OCI-LY3 (cell line): ENCODE results near the gene ANTXR2.

ENCODE experiments used
- H2AFZ ChIP-seq: fragments of 200-600, 300-600 bp; shearing (Covaris generic); 2 replicates; pipeline ENCODE4 v1.6.0; 2014; ENCODE audit warnings: antibody characterized with exemption, low read depth, low read length
- H3K27ac ChIP-seq: fragments of 200-600, 300-600 bp; sonication (generic); 2 replicates; pipeline ENCODE4 v1.5.1; 2014; ENCODE audit warnings: mild to moderate bottlenecking, low read length, moderate library complexity, mixed read lengths
- H3K27me3 ChIP-seq: fragments of 200-600, 300-600 bp; sonication (generic); 2 replicates; pipeline ENCODE4 v1.6.1; 2014; ENCODE audit warnings: low read depth, low read length, mixed read lengths
- H3K36me3 ChIP-seq: fragments of 200-600, 300-600 bp; sonication (generic); replicated peaks from 2 replicates; pipeline ENCODE3; 2014; ENCODE audit warnings: low read depth, low read length, mixed read lengths
- H3K4me1 ChIP-seq: fragments of 300-600, 200-600 bp; sonication (generic); 2 replicates; pipeline ENCODE4 v1.6.1; 2014; ENCODE audit warnings: low read length, mixed read lengths
- H3K4me2 ChIP-seq: fragments of 200-600, 300-600 bp; sonication (generic); 2 replicates; pipeline ENCODE4 v1.6.1; 2014; ENCODE audit warnings: low read length, mixed read lengths
- H3K4me3 ChIP-seq: fragments of 300-600, 200-600 bp; sonication (generic); 2 replicates; pipeline ENCODE4 v1.5.1; 2014; ENCODE audit warnings: antibody characterized with exemption, mild to moderate bottlenecking, low read length, moderate library complexity
- H3K79me2 ChIP-seq: fragments of 300-600, 200-600 bp; shearing (Covaris generic); 2 replicates; pipeline ENCODE4 v1.6.1; 2014; ENCODE audit warnings: mild to moderate bottlenecking, low read length, mixed read lengths
- H3K9ac ChIP-seq: fragments of 300-600, 200-600 bp; shearing (Covaris generic); 2 replicates; pipeline ENCODE4 v1.6.0; 2014; ENCODE audit warnings: mild to moderate bottlenecking, low read length, moderate library complexity
- H3K9me3 ChIP-seq: fragments of 200-600, 300-600 bp; shearing (Covaris generic); 2 replicates; pipeline ENCODE4 v1.6.1; 2014; ENCODE audit warnings: low read length, mixed read lengths; ENCODE audit not compliant: insufficient read depth
- H4K20me1 ChIP-seq: fragments of 200-600, 300-600 bp; sonication (generic); 2 replicates; pipeline ENCODE4 v1.6.1; 2016; ENCODE audit warnings: low read length, mixed read lengths; ENCODE audit not compliant: insufficient read depth
- EZH2phosphoT487 ChIP-seq: fragments of 200-600 bp; shearing (Covaris generic); IDR thresholded peaks from 2 replicates; pipeline ENCODE4 v1.6.1; 2018; ENCODE audit warnings: antibody characterized with exemption, mixed run types, low read depth
- TF ChIP-seq, protein P1 (sequence below): fragments of 200-600, 300-600 bp; sonication (generic); IDR thresholded peaks from 2 replicates; pipeline ENCODE4 v1.5.1; 2014; ENCODE audit warnings: antibody characterized with exemption, low read length, low read depth

Gene ANTXR2

GRCh38 chr4:80042821-80043220, 30.2 kb downstream of the ANTXR2 start:
- TF ChIP-seq, protein P1, sequence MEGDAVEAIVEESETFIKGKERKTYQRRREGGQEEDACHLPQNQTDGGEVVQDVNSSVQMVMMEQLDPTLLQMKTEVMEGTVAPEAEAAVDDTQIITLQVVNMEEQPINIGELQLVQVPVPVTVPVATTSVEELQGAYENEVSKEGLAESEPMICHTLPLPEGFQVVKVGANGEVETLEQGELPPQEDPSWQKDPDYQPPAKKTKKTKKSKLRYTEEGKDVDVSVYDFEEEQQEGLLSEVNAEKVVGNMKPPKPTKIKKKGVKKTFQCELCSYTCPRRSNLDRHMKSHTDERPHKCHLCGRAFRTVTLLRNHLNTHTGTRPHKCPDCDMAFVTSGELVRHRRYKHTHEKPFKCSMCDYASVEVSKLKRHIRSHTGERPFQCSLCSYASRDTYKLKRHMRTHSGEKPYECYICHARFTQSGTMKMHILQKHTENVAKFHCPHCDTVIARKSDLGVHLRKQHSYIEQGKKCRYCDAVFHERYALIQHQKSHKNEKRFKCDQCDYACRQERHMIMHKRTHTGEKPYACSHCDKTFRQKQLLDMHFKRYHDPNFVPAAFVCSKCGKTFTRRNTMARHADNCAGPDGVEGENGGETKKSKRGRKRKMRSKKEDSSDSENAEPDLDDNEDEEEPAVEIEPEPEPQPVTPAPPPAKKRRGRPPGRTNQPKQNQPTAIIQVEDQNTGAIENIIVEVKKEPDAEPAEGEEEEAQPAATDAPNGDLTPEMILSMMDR, result no peak
- TF ChIP-seq EZH2phosphoT487, result no peak
- H3K4me1 ChIP-seq, result no peaks in the 10 kb centered on the region
- no peaks in the 10 kb centered on the region for H3K79me2 ChIP-seq
- no peak overlapping the region for H3K4me3 ChIP-seq
- no peak overlapping the region for H3K4me2 ChIP-seq
- no peaks in the 10 kb centered on the region for H3K36me3 ChIP-seq
- no peaks in the 10 kb centered on the region for H3K9me3 ChIP-seq
- no peak overlapping the region for H2AFZ ChIP-seq
- H3K27me3 ChIP-seq, result no peaks in the 10 kb centered on the region
- no peaks in the 10 kb centered on the region for H4K20me1 ChIP-seq
- H3K9ac ChIP-seq, result no peak overlapping the region
- no peak overlapping the region for H3K27ac ChIP-seq

DNA sequence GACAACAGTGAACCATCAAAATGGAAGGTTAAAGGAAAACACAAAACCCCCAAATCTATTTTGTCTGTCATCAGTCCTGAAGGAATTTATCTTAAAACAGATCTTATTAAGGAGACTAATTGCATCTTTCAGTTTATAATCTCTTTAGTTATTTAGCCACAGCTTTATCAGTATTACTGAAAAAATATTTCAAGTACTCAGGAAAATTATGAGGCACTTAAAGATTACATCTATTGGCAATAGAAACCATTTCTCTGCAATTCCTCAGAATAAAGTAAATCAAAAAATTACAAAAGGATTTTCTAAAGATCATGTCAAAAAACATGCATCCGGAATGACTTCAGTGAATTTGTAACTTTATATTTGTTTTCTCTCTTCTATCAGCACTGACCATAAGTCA, 35.2 kb downstream of the ANTXR2 start:
- peaks cover 9% of the 10 kb centered on the region for H3K4me1 ChIP-seq
- no peak overlapping the region for H3K27ac ChIP-seq
- no peak overlapping the region for H2AFZ ChIP-seq
- H4K20me1 ChIP-seq, result no peaks in the 10 kb centered on the region
- no peaks in the 10 kb centered on the region for H3K27me3 ChIP-seq
- H3K4me2 ChIP-seq, result no peak overlapping the region
- H3K36me3 ChIP-seq, result no peaks in the 10 kb centered on the region
- H3K9me3 ChIP-seq, result no peaks in the 10 kb centered on the region
- no peak overlapping the region for H3K4me3 ChIP-seq
- TF ChIP-seq, protein P1, result no peak
- no peak for TF ChIP-seq EZH2phosphoT487
- no peak overlapping the region for H3K9ac ChIP-seq
- H3K79me2 ChIP-seq, result no peaks in the 10 kb centered on the region

- Histone ChIP-seq H3K79me2 (no peaks in the 10 kb centered on the region), H3K9me3 (no peaks in the 10 kb centered on the region), H3K4me2 (peak overlapping the region; percentile 27; the same call in 1 of the 2 replicates), H3K4me1 (peaks cover 9% of the 10 kb centered on the region), H3K4me3 (no peak overlapping the region), H3K27ac (no peak overlapping the region), H2AFZ (no peak overlapping the region), H4K20me1 (no peaks in the 10 kb centered on the region), H3K36me3 (no peaks in the 10 kb centered on the region), H3K9ac (no peak overlapping the region), H3K27me3 (no peaks in the 10 kb centered on the region)
- no peak for TF ChIP-seq EZH2phosphoT487
- TF ChIP-seq, protein P1, result no peak
Observed at GRCh38 chr4:80036949-80037685, 35.9 kb downstream of the ANTXR2 start.

DNA sequence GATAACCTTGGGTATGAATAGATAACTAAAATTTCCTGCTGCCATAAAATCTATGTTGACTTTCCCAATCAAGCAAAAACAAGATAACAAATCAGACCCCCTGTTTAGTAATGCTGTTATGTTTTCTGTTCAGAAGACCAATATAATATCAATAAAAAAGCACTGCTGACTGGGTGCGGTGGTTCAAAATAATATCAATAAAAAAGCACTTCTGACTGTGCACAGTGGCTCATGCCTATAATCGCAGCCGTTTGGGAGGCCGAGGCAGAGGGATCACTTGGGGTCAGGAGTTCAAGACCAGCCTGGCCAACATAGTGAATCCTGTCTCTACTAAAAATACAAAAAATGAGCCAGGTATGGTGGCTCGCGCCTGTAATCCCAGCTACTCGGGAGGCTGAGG, 36.7 kb downstream of the ANTXR2 start:
- no peak overlapping the region for H3K4me3 ChIP-seq
- no peaks in the 10 kb centered on the region for H3K27me3 ChIP-seq
- no peaks in the 10 kb centered on the region for H3K9me3 ChIP-seq

More for the DNA sequence above, 36.7 kb downstream of the ANTXR2 start:
- TF ChIP-seq, protein P1, result no peak
- no peak for TF ChIP-seq EZH2phosphoT487
- Histone ChIP-seq H2AFZ (no peak overlapping the region), H3K4me2 (no peak overlapping the region), H3K36me3 (no peaks in the 10 kb centered on the region), H3K9ac (no peak overlapping the region), H3K79me2 (no peaks in the 10 kb centered on the region), H3K27ac (no peak overlapping the region), H4K20me1 (no peaks in the 10 kb centered on the region), H3K4me1 (peaks cover 9% of the 10 kb centered on the region)
